HG02970 (cell line): ENCODE results near the gene GPR155.
"Not testable (repeated sequence)": the region's sequence is repeated elsewhere in the genome, so short reads cannot be mapped to it uniquely, and the experiment has no call there.

Source experiments
- ATAC-seq: cut with Tn5 transposase; IDR thresholded peaks from one replicate; pipeline ENCODE4 v1.9.1; 2021; ENCODE audit warnings: mild to moderate bottlenecking, moderate library complexity, moderate number of reproducible peaks; ENCODE audit not compliant: unreplicated experiment, low FRiP score

The GPR155 gene

DNA sequence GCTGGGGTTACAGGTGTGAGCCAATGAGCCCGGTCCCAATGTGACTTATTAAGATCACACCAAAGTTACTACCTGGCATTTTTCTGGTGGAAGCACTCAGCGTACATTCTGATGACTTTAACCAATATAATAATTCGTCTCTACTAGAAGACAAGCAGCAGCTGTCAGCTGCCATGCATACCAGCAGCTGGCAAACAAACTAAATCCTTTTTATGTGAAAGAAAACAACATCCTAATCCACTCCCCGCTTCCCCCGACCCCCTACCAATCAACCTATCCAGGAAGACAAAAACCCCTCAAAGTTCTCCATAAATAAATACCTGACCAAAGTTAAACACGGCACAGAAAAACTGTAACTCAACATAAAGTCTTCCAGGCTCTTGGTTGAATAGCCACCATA lies 42.1 kb downstream of the GPR155 start:
- no peak for ATAC-seq

DNA sequence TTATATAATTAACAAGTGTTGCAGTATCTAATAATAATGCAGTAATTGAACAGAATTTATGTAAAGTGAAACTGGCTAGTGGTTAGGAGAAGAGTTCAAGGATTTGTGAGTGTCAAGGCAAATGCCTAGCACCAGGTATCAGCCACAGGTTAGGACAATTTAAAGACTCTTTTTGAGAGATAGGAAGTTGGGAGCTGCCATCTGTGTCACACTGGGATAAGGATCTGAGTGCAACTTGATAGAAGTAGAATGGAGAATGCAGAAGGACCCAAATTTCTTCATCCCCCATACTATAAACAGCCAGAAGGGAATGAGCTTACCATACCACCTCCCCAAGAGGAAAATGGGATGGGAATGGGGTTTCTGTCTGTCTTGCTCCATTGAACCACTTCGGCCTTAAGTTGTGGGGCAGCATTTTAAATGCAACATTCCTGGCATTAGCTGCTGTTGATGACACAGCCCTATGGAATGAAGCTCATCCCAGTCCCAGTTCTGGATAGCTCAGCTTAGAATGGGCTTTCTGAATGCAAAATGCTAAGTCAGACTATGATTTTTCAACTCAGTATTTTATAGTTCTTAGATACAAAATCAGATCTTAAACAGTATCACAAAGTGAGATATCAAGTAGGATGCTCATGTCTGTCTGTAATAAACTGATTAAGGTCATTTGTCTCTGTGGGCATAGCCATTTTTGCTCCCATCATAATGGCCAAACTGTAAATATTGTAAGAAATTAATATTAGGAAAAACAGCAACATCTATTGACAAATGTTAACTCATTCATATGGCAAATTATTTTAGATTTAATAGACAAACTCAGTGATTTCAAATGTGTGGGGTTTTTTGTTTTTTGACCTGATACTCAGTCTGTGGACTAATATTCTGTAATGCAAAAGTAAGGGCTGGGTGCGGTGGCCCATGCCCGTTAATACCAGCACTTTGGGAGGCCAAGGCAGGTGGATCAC lies 44.0 kb downstream of the GPR155 start:
- ATAC-seq: no peak

DNA sequence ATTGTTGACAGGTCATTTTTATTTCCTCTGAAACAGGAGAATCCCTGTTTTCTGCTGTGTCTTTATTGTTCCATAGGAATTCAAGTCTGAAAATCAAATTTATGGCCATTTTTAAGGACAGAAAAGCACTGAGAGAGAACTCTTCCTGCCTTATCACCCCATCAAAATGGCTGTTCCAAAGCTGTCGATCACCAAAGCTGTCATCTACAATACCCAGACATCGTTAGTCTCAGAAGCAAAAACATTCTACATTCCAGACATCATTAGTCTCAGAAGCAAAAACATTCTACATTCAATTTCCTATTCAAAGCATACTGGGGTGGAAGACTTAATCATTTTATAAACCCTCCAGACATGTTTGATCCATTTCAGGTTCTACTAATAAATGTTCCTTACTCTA lies 46.9 kb downstream of the GPR155 start:
- ATAC-seq: no peak

DNA sequence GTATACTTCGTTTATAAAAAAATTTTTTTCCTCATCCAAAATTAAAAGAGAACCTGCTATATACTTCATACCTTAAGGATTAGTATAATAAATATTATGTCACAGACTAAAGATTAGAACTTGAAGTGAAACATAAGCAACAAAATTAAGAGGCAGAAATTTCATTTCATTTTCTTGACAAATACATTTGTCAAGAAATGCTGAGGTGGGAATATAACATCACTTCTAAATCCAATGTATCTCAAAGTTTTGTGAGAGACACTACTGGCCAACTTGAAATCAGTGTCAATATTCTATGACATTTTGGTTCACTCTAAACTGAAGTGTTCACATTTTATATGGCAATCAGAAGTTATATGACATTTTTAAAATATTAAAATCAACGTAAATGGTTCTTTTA lies 47.5 kb downstream of the GPR155 start:
- ATAC-seq: no peak

DNA sequence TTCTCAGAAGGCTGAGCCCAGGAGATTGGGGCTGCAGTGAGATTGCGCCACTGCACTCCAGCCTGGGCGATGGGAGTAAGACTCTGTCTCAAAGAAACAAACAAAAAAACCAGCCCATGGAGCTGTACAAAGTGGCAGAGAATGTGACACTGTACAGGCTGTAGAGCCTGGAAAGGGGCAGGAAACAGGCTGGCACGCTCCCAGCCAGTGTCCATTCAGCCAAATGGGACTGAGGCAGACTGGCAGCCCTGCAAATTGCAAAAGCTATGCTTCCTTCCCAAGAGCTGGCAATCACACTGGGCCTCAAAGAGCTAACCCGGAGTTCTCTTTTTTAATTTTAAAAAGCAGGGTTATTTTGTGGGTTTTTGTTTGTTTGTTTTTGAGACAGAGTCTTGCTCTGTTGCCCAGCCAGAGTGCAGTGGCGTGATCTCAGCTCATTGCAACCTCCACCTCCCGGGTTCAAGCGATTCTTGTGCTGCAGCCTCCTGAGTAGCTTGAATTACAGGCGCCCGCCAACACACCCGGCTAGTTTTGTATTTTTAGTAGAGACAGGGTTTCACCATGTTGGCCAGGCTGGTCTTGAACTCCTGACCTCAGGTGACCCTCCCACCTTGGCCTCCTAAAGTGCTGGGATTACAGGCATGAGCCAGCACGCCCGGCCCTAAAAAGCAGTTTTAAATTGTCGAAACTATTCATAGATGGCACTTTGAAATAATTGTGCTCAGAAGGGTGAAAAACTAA lies 48.5 kb downstream of the GPR155 start:
- ATAC-seq: no peak

DNA sequence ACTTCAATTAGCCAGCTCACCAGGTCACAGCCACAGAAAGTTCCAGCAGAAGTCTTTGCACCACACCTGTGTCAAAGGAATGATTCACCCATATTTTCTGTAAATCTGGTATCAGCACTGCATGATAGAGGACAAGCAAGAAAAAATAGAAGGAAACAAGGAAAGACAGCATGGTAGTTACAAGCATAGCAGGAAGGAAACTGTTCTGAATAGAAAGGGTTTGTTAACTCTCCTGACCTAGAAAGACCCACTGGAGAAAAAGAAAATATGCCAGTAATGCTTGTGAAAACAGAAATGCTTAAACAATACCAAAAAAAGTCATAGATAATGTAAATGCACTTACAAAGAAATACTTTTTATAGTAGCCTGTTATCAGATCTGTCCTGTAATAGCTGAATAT lies 50.5 kb downstream of the GPR155 start:
- ATAC-seq: no peak

DNA sequence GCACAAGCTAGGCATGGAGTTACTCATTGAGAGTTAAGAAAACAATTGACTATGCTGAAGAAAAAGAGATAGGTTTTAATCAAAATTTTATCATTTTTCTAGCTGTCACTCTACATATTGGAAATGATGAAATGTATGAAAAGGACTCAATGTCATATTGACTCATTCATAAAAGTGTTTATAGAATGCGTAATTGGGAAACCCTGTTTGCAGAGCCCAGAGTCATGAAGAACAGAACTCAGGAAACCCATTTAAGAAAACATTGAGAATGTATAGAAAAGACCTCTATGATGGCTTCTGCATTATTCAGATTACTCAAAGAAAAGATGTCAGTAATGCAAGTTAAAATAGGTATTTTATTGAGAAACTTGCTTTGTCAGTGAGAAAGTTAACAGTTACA lies 54.9 kb downstream of the GPR155 start:
- ATAC-seq: no peak

DNA sequence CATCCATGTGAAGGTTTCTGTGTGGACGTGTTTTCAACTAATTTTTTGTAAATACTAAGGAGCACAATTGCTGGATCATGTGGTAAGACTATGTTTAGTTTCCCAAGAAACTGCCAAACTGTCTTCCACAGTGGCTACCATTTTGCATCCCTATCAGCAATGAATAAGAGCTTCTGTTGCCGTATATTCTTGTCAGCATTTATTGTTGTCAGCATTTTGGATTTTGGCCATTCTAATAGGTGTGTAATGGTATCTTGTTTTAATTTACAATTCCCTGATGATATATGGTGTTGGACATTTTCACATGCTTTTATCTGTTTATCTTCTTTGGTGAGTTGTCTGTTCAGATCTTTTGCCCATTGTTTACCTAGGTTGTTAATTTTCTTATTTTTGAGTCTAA lies 56.8 kb downstream of the GPR155 start:
- no peak for ATAC-seq

DNA sequence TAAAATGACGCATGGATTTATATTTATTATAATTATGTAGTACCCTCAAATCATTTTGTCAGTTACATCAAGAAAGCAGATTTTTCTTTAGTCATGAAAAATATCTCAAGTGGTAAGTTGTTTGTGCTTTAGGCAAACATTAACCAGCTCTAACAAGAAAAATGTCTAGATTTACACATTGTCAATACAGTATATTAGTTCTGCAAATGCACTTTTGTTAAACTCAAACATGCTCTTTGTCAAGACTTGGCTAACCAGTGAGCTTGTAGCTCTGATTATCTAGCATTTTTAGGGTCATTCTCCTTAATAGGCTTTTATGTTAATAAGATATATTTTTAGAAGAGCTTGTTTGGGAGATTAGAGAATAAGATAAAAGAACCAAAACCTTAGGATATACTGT lies 58.6 kb downstream of the GPR155 start:
- no peak for ATAC-seq

DNA sequence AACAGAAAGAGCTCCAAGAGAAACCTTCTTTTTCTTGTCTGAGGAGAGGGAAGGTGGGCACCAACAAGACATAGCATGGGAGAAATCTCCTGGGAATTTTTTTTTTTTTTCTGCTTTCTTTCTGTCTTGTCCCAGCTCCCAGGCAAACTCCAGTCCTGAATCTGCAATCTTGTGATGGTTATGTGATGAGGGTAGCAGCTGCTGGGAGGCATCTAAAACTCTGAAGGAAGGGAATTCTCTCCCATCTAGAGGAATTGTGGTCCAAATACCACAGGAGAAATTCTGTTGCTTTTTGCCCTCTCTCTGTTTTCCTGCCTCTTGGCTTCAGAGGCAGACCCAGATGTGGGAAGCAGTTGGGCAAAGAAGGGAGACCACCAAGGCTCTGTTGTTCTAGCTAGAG lies 74.6 kb downstream of the GPR155 start:
- ATAC-seq: no peak

DNA sequence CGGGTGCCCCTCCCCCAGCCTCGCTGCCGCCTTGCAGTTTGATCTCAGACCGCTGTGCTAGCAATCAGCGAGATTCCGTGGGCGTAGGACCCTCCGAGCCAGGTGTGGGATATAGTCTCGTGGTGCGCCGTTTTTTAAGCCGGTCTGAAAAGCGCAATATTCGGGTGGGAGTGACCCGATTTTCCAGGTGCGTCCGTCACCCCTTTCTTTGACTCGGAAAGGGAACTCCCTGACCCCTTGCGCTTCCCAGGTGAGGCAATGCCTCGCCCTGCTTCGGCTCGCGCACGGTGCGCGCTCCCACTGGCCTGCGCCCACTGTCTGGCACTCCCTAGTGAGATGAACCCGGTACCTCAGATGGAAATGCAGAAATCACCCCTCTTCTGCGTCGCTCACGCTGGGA lies 76.8 kb downstream of the GPR155 start:
- not testable (repeated sequence) for ATAC-seq

DNA sequence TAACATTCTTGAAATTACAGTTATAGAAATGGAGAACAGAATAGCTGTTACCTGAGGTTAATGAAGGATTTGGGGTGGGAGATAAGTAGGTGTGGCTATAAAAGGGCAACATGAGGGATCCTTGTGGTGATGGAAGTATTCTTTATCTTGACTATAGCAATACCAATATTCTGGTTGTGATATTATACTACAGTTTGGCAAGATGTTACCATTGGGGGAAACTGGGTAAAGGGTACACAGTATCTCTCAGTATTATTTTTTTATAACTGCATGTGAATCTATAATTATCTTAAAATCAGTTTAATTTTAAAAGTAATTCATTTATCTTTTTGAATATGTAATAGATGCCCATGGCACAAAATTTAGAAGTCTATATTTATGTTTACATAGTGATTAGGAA lies 83.2 kb downstream of the GPR155 start:
- ATAC-seq: no peak

DNA sequence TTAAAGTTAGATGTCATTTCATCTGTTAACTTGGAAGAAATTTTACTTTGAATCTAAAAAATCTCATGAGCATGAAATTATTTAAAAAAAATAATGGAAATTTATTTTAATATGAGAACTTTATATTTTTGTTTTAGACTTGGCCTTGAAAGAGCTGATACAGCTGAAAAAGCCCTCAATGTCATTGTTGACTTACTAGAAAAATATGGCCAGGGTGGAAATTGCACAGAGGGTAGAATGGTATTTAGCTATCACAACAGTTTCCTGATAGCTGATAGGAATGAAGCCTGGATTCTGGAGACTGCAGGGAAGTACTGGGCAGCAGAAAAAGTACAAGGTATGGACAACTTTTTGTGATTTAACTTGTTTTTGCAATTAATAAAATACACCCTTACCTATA lies 86.0 kb downstream of the GPR155 start:
- no peak for ATAC-seq

DNA sequence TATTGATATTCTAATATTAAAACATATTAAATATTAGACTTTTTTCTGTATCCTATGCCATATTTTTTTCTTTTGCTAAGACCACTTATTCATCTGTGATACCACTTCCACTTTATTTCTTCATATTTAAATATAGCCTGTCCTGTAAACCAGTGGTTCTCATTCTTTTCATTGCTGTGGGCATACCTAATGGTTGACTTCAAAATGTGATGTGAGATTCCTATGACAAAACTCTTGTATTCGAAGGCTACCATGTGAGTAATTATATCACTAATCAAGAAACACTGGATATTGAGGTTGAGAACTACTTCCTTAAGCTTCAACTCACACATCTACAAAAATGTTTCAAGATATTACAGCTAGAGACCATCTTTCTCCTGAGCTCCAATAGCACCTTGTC lies 87.7 kb downstream of the GPR155 start:
- ATAC-seq: no peak

DNA sequence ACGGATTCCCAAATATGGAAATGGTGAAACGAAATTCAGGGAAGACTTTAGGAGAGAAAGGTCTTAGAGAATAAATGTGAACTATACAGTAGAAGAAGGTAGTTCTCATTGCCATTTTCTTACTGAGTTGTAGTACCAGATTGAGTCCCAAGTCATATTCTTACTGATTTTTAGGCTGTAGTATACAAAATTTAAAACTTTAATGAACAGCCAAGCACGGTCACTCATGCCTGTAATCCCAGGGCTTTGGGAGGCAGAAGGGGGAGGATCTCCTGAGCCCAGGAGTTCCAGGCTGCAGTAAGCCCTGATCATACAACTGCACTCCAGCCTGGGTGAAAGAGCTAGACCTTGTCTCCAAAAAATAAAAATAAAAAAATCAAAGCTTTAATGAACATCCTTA lies 89.1 kb downstream of the GPR155 start:
- ATAC-seq: no peak

DNA sequence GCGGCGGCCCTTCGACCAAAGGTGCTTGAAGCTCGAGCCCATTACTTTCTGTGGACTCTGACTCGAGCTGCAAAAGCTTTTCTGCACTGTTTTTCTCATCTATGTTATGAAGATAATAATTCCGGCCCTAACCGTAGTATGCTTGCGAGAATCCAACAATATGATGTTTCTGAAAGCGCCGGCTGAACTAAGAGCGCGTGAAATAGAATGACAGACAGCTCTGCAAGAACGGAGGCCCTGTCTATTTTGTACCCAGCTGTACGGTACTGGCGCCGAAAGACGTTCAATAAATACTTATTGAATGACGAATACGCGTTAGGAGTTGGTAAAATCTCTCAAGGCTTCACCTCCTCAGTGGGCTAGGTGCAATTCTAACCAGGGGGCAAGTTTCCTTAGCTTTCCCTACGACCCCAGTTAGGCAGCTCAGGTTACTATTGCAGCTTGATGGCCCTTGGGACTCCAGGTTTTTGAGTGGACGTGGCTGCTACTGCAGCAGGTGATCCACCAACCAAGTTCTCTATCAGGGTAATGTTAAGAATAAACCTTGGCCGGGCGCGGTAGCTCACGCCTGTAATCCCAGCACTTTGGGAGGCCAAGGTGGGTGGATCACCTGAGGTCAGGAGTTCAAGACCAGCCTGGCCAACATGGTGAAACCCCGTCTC lies 90.7 kb downstream of the GPR155 start:
- peak; percentile 22 for ATAC-seq

DNA sequence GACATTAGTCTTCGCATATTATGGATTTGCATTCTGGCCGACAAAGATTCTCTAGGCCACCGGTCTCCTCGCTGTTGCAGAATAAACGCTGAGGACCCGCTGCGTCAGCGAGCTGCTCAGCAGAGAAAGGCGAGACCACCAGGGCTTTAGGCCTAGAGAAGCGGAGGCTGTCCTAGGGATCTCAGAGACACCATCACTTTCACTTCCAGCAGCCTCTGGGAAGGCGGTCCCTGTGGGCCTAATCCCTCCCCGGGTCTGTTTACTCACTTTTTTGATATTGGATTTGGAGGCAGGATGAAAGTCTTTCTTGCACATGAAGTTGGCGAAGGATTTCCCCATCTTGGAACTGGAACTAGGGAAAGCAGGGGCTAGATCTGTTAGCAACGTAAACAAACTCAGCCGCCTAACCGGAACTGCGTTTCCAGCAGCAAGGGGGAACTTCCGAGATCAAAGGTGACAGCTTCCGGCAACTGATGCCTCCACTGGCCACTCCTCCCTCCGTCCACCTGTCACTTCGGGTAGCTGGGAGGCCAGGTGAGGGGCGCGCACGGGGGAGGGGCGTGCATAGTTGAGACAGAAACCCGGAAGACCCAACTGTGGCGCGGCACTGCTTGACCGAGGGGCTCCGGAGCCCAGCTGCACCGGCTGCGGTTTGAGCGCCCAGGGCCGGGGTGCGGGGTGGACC lies 91.4 kb downstream of the GPR155 start, which contains the start of gene SCRN3:
SCRN3 (plus strand) TSS at position 447 of the 685 bp plus-strand sequence. CDS start 2,554 bp downstream, outside the sequence.
- peak; percentile 94 for ATAC-seq

DNA sequence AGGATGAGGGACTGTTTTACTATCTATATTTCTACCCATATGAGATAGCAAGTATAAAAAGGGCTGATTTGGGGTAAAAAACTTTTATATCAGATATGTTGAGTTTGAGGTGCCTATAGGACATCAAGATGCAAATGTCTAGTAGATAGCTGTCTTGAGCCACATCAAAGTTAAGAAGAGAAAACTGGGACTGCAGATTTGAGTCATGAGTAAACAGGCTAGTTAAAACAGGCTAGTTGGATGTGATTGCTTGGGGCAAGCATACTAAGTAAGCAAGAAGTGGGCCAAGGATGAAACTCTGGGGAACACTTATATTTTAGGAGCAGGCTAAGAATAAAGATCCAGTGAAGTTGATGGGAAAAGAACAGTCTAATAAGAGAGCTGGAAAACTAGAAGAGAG lies 94.1 kb downstream of the GPR155 start:
- no peak for ATAC-seq

DNA sequence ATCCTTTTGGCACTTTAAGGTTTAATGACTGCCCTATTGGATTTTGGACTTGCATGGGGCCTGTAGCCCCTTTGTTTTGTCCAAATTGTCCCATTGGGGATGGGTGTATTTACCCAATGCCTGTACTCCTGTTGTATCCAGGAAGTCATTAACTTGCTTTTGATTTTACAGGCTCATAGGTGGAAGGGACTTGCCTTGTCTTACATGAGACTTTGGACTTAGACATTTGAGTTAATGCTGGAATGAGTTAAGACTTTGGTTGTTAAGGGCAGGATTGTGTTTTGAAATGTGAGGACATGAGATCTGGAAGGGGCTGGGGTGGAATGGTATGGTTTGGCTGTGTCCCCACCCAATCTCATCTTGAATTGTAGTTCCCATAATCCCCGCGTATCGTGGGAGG lies 96.5 kb downstream of the GPR155 start:
- ATAC-seq: not testable (repeated sequence)

DNA sequence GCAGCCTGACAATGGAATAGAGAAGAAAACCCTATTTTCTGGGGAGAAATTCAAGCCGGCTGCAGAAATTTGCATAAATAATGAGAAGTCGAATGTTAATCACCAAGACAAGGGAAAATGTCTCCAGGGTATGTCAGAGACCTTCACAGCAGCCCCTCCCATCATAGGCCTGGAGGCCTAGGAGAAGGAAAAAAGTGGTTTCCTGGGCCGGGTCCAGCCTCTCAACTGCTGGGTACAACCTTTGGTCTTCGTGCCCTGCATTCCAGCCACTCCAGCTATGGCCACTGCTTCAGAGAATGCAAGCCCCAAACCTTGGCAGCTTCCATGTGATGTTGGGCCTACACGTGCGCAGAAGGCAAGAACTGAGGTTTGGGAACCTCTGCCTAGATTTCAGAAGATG lies 97.3 kb downstream of the GPR155 start:
- no peak for ATAC-seq
